GM18502 (cell line): Measurements from ENCODE around the gene FBXL17.
"Not testable (repeated sequence)": the region's sequence is repeated elsewhere in the genome, so short reads cannot be mapped to it uniquely, and the experiment has no call there.

Source experiments
- ATAC-seq: cut with Tn5 transposase; IDR thresholded peaks from one replicate; pipeline ENCODE4 v1.9.1; 2021; ENCODE audit warnings: mild to moderate bottlenecking; ENCODE audit not compliant: unreplicated experiment, poor library complexity

FBXL17 gene

DNA sequence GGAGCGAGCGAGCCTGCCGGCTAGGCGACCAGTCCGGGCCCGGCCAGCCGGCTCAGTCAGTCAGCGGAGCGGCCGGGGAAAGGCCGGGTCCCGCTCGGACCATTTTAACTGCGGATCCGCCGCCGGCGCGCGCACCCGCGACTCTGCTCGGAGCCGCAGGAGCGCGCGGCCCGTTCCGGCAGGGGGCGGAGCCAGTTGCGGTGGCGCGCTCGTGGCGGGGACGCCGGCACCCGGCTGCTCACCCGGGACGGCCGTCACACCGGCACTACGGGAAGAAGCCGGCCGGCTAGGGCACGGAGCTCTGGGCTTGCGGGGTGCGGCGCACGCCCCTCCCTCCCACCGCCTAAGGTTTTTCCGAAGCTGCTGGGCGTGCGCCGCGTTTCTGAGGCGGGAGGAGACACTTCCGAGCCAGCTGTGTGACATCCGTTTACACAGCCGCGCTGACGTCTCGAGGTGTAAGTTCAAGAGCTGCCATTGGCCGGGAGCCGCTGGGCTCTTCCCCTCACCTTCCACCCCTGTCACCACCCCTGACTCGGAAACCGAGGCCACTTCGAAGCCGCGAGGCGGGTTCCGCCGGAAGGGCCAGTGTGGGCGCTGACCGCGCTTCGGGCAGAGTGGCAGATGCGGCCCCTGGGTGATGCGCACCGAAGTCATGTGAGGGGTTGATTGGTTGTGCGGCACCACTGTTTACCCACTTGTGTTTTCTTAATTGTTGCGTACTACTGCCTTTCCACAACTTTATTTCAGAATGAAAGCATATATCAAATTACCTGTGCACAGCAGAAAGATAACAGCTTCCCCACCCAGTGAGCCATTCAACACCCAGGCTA, at the start of gene FBXL17:
Gene FBXL17, minus strand, starts transcription at position 145 of the 830 bp plus-strand sequence.
- ATAC-seq: peak; percentile 78

DNA sequence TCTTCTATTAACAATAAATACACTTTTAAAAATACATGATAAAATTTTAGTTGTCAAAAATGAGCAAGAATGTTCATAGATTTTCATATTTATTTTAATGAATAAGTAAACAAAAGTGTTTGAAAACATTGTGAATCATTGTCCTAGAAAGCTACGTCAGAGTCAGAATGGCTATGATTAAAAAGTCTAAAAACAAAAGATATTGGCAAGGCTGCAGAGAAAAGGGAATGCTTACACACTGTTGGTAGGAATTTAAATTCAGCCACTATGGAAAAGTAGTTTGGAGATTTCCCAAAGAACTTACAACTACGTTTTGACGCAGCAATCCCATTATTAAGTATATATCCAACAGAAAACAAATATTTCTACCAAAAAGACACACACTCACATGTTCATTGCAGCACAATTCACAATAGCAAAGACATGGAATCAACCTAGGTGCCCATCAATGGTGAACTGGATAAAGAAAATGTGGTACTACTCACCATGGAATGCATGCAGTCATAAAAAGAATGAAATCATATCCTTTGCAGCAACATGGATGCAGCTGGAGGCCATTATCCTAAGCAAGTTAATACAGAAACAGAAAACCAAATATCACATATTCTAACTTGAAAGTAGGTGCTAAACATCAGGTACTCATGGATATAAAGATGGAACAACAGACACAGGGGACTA, 49.2 kb upstream of the FBXL17 start:
- ATAC-seq: no peak

DNA sequence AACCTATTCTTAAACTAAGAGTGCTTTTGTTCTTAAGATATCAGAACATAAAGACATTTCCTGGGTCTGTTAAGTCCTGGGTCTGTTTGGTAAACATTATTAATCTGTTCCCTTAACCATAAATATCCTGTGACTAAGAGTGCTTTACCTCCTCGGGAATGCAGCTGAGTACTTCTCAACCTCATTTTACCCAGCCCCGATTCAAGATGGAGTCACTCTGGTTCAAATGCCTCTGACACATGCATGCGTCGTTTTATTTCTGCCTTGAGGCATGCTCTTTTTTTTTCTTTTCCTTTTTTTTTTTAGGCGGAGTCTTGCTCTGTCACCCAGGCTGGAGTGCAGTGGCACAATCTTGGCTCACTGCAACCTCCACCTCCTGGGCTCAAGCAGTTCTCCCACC, 39.8 kb upstream of the FBXL17 start:
- ATAC-seq: no peak

DNA sequence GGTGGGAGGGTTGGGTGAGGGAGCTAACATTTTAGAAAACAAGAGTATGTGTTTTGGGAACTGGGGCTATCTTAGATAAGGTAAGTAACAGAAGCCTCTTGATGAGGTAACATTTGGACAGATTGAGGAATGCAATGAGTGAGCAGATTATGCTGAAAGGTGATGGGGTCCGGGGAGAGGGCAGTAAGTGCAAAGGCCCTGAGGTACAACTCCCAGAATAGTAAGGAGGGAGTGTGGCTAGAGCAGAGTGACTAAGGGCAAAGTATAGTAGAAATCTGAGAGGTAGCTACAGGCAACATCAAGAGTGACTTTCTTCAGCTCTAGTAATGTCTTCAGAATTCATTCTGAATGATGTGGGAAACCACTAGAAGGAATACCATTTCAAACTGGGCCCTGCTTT, 38.9 kb upstream of the FBXL17 start:
- ATAC-seq: no peak

DNA sequence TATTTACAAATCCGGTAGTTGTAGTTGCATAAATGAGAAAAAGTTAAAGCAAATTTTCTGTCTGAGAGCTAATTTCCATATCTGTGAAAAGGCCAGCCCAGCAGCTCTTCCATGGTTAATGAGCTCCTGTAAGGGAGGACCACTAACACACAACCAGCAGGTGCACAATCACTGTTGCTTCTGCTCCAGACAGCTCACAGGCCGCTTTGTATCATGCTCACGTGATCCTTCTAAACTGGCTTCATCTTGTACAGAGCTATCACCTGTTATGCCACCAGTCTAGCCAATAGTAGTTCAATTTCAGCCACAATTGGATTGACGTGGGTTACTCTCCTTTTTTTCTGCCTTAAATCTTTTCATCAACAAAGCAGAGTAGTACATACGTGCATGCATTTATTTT, 38.3 kb upstream of the FBXL17 start:
- no peak for ATAC-seq

DNA sequence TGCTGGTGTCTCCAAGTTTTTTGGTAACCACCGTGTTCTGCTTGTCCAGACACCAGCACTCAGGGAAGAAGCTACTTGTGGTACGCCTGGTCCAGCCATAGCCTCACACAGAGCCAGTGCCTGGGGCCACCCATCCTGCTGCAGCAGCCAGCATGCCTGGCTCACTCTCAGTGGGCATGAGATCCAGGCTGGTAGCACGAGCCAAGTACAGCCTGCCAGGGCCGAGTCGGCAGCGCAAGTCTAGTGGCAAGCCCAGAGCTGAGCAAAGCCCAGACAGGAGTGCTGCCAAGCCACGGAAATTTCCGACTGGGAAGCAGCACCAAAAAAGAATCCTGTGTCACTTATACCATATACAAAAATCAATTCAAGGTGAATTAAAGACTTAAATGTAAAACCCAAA, 36.3 kb upstream of the FBXL17 start:
- ATAC-seq: no peak

DNA sequence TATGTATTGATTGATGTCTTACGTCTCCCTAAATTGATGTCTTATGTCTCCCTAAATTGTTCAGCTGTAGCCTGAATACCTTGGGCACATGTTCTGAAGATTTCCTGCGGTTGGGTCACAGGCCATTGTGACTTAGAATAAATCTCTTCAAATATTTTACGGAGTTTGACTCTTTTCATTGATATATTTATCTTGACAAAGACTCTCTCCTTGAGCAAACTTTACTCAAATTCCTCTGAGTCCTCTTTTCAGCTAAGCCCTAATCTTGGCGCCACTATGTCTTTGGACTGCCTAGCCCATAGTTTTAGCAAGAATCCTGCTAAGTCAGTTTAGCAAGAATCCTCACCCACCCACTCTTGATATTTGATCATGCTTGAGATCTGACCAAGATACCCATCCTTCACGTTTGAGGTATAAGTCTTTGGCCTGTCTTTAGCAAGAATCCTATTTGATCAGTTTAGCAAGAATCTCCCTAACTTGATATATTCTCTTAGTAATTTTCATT, 35.3 kb upstream of the FBXL17 start:
- no peak for ATAC-seq

DNA sequence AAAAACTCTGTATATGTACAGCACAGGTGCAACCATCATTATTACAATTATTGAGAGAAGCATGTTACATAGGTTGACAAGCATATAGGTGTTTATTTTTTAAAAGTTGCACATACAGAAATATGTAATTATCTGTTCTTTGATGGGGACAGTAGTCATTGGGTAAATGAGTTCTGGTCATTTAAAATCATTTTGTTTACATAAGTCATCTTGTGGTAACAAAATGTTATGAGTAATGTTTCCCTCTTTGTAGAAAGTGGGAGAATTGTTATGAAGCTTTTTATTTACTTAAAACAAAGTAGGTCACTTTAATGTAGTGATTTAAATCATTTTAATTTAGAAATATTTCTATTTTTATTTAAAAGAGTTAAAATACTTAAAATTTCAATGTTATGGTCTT, 33.8 kb upstream of the FBXL17 start:
- no peak for ATAC-seq

DNA sequence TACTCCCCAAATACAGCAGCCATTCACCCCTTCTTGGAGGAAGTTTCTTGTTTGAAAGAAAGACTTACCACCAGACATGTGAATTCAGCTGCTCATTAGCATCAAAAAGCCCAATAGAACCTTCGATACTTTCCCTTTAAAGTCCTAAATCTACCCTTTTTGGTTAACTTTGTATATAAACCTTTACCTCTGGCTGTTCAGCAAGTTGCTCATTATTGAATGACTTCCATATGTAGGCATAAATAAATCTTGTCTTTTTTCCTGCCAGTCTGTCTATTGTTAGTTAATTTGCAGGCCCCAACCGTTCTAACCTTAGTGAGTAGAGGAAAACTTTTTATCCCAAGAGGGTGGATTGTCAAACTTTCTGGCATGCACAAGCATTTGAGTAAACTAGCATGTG, 27.9 kb upstream of the FBXL17 start:
- ATAC-seq: no peak

DNA sequence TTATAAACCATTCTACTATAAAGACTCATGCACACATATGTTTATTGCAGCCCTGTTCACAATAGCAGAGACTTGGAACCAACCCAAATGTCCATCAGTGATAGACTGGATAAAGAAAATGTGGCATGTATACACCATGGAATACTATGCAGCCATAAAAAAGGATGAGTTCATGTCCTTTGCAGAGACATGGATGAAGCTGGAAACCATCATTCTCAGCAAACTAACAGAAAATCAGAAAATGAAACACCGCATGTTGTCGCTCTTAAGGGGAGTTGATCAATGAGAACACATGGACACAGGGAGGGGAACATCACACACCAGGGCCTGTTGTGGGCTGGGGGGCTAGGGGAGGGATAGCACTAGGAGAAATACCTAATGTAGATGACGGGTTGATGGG, 23.3 kb upstream of the FBXL17 start:
- ATAC-seq: not testable (repeated sequence)

DNA sequence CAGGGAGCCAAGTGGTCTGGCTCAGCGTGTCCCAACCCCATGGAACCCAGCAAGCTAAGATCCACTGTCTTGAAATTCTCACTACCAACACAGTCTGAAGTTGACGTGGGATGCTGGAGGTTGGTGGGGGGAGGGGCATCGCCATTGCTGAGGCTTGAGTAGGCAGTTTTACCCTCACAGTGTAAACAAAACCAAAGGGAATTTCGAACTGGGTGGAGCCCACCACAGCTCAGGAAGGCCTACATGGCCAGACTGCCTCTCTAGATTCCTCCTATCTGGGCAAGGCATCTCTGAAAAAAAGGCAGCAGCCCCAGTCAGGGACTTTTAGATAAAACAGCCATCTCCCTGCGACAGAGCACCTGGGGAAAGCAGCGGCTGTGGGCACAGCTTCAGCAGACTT, 17.1 kb upstream of the FBXL17 start:
- no peak for ATAC-seq

DNA sequence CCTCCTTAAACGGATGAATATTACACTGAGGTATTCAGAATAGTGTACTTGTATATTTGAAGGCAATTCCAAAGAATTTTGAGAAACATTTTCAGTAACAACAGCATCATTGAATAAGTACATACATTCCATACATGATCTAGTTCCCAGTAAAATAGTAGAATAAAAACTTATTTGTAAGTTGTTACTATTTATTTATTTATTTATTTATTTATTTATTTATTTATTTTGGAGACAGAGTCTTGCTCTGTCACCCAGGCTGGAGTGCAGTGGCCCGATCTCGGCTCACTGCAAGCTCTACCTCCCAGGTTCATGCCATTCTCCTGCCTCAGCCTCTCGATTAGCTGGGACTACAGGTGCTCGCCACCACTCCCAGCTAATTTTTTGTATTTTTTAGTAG, 14.9 kb upstream of the FBXL17 start:
- ATAC-seq: not testable (repeated sequence)

DNA sequence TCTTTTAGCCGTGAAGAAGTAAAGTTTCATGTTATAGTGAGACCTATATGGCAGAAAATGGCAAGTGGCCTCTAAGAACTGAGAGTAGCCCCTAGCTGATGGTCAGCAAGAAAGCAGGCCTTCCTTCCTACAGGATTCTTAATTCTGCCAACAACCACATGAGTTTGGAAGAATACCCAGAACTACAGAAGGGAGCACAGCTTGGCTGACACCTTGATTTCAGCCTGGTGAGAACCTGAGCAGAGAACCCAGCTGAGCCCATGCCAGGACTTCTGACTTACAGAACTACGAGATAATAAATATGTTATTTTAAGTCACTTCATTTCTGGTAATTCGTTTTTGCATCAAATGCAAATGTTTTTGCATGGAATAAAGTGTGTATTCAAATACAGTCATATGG, 5.9 kb upstream of the FBXL17 start:
- no peak for ATAC-seq

DNA sequence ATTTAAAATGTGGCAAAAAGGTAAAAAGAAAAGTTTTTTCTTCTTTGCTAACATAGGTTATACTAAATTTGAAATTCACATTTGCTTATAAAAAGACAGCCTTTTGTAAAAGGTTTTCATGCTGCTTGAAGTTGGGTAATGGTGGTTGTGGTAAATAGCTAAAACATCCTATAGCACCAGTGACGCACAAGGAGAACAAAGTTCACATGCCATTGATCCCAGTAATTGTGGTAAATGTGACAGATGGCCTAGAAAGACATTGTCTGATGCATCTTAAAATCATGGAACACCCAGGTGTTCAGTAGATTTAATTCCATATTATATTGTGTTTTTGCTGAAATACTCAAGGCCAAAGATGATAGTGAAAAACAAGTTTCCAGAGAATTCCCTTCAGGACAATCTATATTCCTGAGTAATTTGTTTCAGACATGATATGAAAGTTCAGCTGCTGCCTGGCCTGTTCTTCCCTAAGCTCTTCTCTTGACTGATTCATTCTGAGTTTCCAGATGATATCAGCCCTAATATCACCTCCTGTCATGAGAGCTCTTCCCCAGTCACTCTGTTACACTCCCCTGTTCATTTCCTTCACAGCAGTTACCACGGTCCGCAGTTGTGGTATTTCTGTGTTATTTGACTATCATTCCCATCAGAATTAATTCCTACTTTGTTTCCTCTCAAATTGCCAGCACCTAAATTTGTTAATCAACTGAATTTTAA, 4.6 kb upstream of the FBXL17 start:
- ATAC-seq: no peak

DNA sequence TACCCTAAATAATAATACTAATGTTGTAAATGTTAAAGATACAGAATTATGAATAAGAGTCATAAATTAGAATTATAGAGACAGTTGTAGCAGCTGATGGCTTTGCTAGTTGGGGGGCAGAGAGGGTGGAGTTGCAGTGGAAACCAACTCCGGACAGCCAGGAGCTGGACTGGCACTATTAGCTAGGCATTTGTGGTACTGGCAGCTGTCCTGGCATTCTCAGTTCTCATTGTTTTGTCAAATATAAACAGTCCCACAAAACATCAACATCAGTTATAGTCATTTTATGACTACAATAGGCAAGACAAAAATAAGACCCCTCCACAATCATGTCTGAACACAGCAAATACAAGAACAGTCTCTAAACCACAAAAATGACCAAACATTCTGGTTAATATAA, 2.8 kb upstream of the FBXL17 start:
- ATAC-seq: no peak

DNA sequence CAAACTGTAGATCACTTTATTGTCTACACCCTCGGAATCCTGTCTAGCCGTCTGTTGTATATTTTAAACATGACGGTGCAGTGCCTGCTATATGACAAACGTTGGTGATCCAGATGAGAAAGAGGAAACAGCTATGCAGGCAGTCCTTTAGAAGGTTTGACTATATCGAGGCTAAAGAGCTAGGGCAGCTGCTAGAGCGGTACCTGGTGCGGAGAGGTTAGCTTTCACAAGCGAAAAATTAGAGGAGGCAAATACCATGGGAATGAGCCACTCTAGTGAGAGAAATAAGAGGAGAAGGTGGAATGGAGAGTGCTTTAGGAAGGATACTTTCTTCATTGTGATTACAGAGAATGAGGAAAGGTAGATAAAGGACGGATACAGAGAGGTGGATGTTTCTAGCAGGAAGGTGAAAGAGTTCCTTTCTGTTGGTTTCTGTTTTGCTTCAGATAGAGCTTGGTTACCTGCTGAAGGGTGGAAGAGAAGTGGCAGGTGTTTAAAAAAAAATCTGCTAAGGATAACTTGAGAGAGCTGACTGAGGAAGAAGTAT, 959 bp upstream of the FBXL17 start:
- ATAC-seq: peak; percentile 9

DNA sequence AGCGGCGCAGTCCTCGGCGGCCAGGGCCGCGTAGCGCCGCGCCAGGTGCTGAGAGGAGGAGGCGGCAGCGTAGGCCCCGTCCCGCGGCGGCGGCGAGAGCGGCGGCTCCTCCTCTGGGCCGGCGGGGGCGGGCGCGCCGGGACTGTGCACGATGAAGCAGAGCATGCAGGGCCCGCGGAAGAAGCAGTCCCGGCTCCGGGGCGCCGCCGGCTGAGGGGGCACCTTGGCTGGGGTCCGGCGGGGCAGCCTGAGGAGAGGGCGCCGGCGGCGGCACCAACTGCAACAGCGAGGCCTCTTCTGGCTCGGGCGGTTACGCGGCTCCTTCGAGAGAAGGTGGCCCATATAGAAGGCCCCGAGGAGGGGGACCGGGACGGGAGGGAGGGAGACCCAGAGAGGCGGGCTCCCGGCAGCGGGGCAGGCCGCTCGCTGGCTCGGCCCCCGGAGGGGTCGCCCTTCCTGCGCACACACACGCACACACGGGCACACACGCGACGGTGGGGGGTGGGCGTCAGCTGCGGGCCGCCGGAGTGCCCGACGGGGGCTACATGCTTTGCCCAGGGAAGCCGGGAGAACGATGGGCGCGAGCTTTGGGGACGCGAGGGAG, 446 bp downstream of the FBXL17 start:
- ATAC-seq: peak; percentile 55

DNA sequence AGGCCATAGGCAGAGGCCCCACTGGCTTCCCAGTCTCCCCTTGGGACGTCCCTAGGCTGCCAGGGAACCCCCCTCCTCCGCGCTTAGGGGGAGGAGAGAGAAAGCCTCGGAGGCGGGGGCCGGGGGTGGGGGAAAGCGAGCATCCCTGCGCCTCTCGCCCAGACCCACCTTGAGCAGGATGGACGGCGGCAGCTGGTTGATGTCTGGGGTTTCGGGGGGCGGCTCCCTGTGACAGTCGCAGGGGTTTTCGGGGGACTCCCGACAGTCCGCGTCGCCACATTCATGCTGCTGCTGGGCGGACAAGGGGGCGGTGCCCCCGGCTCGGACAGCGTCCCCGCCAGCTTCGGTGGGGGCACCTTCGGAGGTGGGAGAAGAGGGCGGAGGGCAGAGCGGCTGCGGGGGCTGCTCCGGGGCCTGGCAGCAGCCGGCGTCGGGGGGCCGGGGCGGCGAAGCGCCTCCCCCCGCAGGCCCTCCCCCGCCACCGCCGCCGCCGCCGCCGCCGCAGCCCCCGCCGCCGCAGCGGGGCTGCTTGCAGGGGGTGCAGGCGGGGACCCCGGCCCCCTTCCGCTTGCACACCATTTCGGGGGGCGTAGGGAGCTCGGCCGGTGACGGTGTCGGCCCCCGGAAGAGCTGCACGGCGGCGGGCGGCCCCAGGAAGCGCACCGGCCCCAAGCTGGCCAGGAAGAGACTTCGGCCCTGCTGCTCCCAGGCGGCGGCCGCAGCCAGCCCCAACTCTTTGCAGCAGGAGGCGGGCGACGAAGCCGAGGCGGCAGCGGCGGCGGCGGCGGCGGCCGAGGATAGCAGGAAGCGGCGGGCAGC, 1.2 kb downstream of the FBXL17 start:
- ATAC-seq: peak; percentile 35

DNA sequence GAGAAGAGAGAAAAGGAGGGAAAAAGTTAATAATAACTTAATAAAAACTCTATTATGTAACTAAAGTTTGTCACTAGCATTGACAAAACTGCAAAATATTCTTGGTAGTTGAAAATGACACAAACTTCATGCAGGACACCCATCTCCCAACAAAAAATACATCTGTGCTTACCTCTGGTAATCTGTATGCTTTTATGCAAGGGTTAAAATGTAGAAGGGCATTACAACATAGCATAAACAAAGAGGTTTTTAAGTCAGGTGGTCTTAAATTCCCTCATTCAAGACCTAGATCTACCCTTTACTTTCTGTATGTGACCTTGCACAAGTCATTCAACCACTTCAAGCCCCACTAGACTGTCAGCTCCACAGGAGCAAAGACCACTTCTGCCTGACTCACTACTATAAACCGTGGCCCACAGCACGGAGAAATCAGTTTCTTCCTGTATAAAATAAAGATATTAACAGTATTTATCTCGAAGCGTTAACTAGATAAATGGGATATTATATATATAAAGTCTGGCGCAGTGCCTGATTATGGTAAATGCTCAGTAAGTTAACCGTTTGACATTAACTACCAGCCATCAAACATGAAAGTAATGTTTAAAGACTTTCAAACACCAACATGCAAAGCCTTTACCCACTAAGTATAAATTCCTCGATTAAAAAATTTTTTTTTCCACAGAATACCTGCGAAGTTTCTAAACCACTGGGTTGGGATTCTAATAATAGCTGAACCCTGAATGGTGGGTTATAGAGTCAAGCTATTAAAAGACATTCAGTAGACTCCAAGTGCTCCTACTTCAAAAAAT, 2.0 kb downstream of the FBXL17 start:
- ATAC-seq: no peak
